NCI-H524 (cell line): ENCODE data around the gene HEY2.

Source experiments
- DNase-seq, 2 experiments: peaks; one replicate each; lab custom pipeline; 2025; lab: John Stamatoyannopoulos, UW

Gene HEY2

GRCh38 chr6:125745281-125746018 lies 4.0 kb upstream of the HEY2 start:
- DNase-seq, result peak; percentile 22 to 42

- no peak for DNase-seq
Observed at GRCh38 chr6:125746019-125746414, 3.4 kb upstream of the HEY2 start.

GRCh38 chr6:125746731-125747588 lies 2.5 kb upstream of the HEY2 start:
- peak; percentile 98 to 99 for DNase-seq

GRCh38 chr6:125747589-125748405 lies 1.6 kb upstream of the HEY2 start:
- DNase-seq, result peak; percentile 65 to 73

GRCh38 chr6:125748406-125749172 lies 843 bp upstream of the HEY2 start:
- DNase-seq, result peak; percentile 58 to 80

GRCh38 chr6:125749865-125750691 lies 646 bp downstream of the HEY2 start:
- peak; percentile 86 to 95 for DNase-seq

- no peak for DNase-seq
Observed at GRCh38 chr6:125750692-125751333, 1.4 kb downstream of the HEY2 start.

GRCh38 chr6:125751334-125751916 lies 2.0 kb downstream of the HEY2 start:
- DNase-seq, result no peak

GRCh38 chr6:125752773-125753172 lies 3.3 kb downstream of the HEY2 start:
- DNase-seq, result no peak

- DNase-seq, result peak in 1 of 2 experiments; percentile 45
Observed at GRCh38 chr6:125753218-125753936, 3.9 kb downstream of the HEY2 start.

- no peak for DNase-seq
Observed at GRCh38 chr6:125753937-125754259, 4.5 kb downstream of the HEY2 start.

GRCh38 chr6:125754566-125754965 lies 5.1 kb downstream of the HEY2 start:
- DNase-seq, result no peak

- DNase-seq, result no peak
Observed at GRCh38 chr6:125759184-125759902, 9.9 kb downstream of the HEY2 start.

- DNase-seq, result no peak
Observed at GRCh38 chr6:125759959-125760457, 10.6 kb downstream of the HEY2 start.

- no peak for DNase-seq
Observed at GRCh38 chr6:125764121-125764671, 14.8 kb downstream of the HEY2 start.

GRCh38 chr6:125765944-125766343 lies 16.5 kb downstream of the HEY2 start:
- no peak for DNase-seq

GRCh38 chr6:125766641-125767040 lies 17.2 kb downstream of the HEY2 start:
- DNase-seq, result no peak
